T-helper 2 cell (primary cell): ENCODE results near the gene PA2G4.
"Not testable (repeated sequence)": the region's sequence is repeated elsewhere in the genome, so short reads cannot be mapped to it uniquely, and the experiment has no call there.

Experiments
- DNase-seq, 5 experiments: peaks; one replicate each; pipeline versions ENCODE4 v3.0.0 to v3.0.0-alpha.2; 2012 to 2022

The PA2G4 gene

GRCh38 chr12:56101045-56101444, 3.3 kb upstream of the PA2G4 start:
- DNase-seq = no peak

- no peak for DNase-seq
Observed at GRCh38 chr12:56102683-56103065, 1.7 kb upstream of the PA2G4 start.

- DNase-seq = peak in 2 of 5 experiments; percentile 55 to 91
Observed at GRCh38 chr12:56103066-56103711, 1.2 kb upstream of the PA2G4 start.

GRCh38 chr12:56103823-56104108, 593 bp upstream of the PA2G4 start:
- DNase-seq = no peak

- DNase-seq = peak in 1 of 5 experiments; percentile 31
Observed at GRCh38 chr12:56104815-56105608, 653 bp downstream of the PA2G4 start.

- no peak for DNase-seq
Observed at GRCh38 chr12:56105609-56105902, 1.2 kb downstream of the PA2G4 start.

GRCh38 chr12:56107242-56107641, 2.9 kb downstream of the PA2G4 start:
- no peak for DNase-seq

- DNase-seq = no peak
Observed at GRCh38 chr12:56110571-56110970, 6.2 kb downstream of the PA2G4 start.

- no peak for DNase-seq
Observed at GRCh38 chr12:56114084-56114483, 9.7 kb downstream of the PA2G4 start.

GRCh38 chr12:56115329-56115728, 11.0 kb downstream of the PA2G4 start:
- DNase-seq = no peak

GRCh38 chr12:56116267-56117081, 12.1 kb downstream of the PA2G4 start, which contains the start of gene RPL41:
RPL41 (plus strand) TSS chr12:56116633.
- peak; percentile 71 to 95 (median 89) for DNase-seq

- not testable (repeated sequence) for DNase-seq
Observed at GRCh38 chr12:56117082-56117706, 12.8 kb downstream of the PA2G4 start.

- DNase-seq = peak; percentile 84 to 100 (median 98)
Observed at GRCh38 chr12:56117778-56118687, 13.7 kb downstream of the PA2G4 start, which contains the start of gene ZC3H10. ZC3H10 (plus strand) TSS chr12:56118266; CDS start chr12:56120563, 2,297 bp downstream.

- DNase-seq = no peak
Observed at GRCh38 chr12:56118688-56119357, 14.5 kb downstream of the PA2G4 start.

GRCh38 chr12:56119361-56119796, 15.0 kb downstream of the PA2G4 start:
- peak in 3 of 5 experiments; percentile 45 to 72 (median 52) for DNase-seq

GRCh38 chr12:56120158-56120846, 15.9 kb downstream of the PA2G4 start:
- DNase-seq = no peak

GRCh38 chr12:56121204-56121870, 17.0 kb downstream of the PA2G4 start:
- DNase-seq = no peak

- DNase-seq = no peak
Observed at GRCh38 chr12:56122637-56123036, 18.3 kb downstream of the PA2G4 start.

- no peak for DNase-seq
Observed at GRCh38 chr12:56124133-56124532, 19.8 kb downstream of the PA2G4 start.

GRCh38 chr12:56126732-56127239, 22.4 kb downstream of the PA2G4 start:
- peak in 1 of 5 experiments; percentile 41 for DNase-seq
